ENCODE results near the gene DUSP9.
A peak's percentile ranks its signal among the peaks of the same experiment; 100 is the strongest.

DNA sequence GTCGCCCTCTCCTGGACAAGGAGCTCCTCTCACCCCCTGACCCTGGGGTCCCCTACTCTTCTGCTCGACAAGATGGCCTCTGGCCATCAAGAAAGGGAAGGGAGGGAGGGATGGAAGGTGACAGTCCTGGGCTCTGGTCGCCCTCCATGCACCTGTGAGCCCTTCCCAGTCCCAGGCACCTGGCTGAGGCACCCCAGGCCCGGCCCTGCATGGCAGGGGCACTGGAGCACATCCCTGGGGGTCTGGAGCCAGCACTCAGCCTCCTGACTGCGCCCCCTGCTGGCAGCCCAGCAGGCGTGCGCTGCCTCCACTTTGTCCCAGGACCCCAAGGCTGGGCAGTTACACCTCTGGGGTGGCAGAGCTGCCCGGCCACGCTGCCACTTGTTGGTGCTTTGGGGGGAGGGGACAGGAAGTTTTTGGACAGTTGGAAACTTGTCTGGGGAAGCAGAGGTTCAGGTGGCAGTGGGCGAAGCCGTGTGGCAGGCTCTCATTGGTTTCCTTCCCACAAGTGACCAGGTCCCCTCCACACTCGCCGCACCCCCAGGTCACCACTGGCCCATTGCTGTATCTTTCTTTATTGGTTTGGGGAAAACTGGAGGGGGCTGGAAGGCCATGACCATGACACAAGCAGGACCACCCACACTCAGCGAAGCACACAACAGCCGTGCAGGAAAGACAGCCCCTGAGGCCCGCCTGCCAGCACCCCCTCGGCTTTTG, 22.3 kb downstream of the DUSP9 start:
- TF ChIP-seq, protein P1, sequence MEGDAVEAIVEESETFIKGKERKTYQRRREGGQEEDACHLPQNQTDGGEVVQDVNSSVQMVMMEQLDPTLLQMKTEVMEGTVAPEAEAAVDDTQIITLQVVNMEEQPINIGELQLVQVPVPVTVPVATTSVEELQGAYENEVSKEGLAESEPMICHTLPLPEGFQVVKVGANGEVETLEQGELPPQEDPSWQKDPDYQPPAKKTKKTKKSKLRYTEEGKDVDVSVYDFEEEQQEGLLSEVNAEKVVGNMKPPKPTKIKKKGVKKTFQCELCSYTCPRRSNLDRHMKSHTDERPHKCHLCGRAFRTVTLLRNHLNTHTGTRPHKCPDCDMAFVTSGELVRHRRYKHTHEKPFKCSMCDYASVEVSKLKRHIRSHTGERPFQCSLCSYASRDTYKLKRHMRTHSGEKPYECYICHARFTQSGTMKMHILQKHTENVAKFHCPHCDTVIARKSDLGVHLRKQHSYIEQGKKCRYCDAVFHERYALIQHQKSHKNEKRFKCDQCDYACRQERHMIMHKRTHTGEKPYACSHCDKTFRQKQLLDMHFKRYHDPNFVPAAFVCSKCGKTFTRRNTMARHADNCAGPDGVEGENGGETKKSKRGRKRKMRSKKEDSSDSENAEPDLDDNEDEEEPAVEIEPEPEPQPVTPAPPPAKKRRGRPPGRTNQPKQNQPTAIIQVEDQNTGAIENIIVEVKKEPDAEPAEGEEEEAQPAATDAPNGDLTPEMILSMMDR (optimal IDR thresholded peaks at IDR 0.05 in 1 of 3, IDR thresholded peaks at IDR 0.05 in 1 of 3, conservative IDR thresholded peaks at IDR 0.05 in 1 of 3; ENCODE audit: extremely low read depth in 1 of 3, insufficient read depth in 2 of 3, low read length in 3 of 3): peak in 2 of 3 experiments; percentile 53 to 84
- TF ChIP-seq EZH2 (IDR thresholded peaks at IDR 0.05; ENCODE audit: low read length): no peak

Data from keratinocyte (primary cell).